HUES48 (cell line): Measurements from ENCODE around the gene ZDHHC1.

Experiments
- H3K27ac ChIP-seq: one replicate; pipeline ENCODE4 v1.7.0; 2013; ENCODE audit warnings: low read depth, low read length, inconsistent platforms
- H3K27me3 ChIP-seq: 2 replicates; pipeline ENCODE4 v1.6.1; 2013; ENCODE audit warnings: mild to moderate bottlenecking, low read length; ENCODE audit not compliant: control insufficient read depth, insufficient read depth
- H3K36me3 ChIP-seq: 2 replicates; pipeline ENCODE4 v1.6.1; 2013; ENCODE audit warnings: low read length; ENCODE audit not compliant: control insufficient read depth, insufficient read depth
- H3K4me1 ChIP-seq: 2 replicates; pipeline ENCODE4 v1.6.1; 2013; ENCODE audit warnings: mild to moderate bottlenecking, low read length; ENCODE audit not compliant: control insufficient read depth, insufficient read depth
- H3K4me3 ChIP-seq: 2 replicates; pipeline ENCODE4 v1.5.1; 2013; ENCODE audit warnings: mild to moderate bottlenecking, low read depth, low read length
- H3K9ac ChIP-seq: 2 replicates; pipeline ENCODE4 v1.6.1; 2013; ENCODE audit warnings: mild to moderate bottlenecking, low read depth, low read length, moderate library complexity
- H3K9me3 ChIP-seq: 2 replicates; pipeline ENCODE4 v1.6.1; 2013; ENCODE audit warnings: low read length; ENCODE audit not compliant: control insufficient read depth, insufficient read depth

Gene ZDHHC1

GRCh38 chr16:67349172-67349571 is 67.1 kb downstream of the ZDHHC1 start:
- Histone ChIP-seq H3K36me3 (no peaks in the 10 kb centered on the region), H3K27ac (no peak overlapping the region), H3K9me3 (no peaks in the 10 kb centered on the region), H3K4me1 (no peaks in the 10 kb centered on the region), H3K4me3 (no peak overlapping the region), H3K27me3 (no peaks in the 10 kb centered on the region; the same call in 1 of the 2 replicates), H3K9ac (no peak overlapping the region)

DNA sequence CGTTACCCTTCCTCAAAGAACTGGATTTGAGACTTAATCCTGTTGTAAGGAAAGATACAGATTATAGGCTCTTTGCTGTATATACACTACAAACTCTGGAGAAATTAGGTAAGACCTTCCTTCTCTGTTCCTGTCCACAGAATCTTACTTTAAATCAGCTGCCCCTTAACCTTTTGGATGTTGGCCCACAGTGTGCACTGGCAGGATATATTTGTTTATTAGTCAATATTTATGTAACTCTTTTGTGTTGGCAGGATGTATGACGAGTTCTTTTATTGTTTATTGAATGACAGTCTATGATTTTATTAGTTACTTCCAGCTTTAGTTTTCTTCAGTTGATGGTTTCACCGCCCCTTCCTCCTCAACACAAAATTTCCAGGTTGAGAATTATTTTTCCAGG is 69.9 kb downstream of the ZDHHC1 start:
- H3K9me3 ChIP-seq, result no peaks in the 10 kb centered on the region

DNA sequence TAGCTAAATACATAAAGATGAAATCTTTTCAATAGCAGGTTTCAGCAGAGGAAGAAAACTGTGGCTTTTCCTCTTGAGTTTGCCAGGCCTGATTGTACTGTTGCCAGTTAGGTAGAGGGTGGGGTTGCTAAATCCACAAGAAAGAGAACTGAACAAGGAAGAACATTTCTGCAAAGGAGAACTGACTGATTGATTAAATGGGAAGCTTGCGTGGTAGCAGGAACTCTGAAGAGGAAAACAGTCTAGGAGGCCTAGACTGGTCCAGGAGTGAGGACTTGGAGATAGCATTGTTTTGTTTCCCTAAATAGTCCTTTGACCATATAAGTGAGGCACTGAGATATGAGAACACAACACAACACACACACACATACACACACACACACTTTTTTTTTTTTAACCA is 70.9 kb downstream of the ZDHHC1 start:
- Histone ChIP-seq H3K4me3 (no peak overlapping the region), H3K27ac (no peak overlapping the region), H3K4me1 (no peaks in the 10 kb centered on the region), H3K27me3 (no peaks in the 10 kb centered on the region; the same call in 1 of the 2 replicates), H3K36me3 (no peaks in the 10 kb centered on the region), H3K9me3 (no peaks in the 10 kb centered on the region), H3K9ac (no peak overlapping the region)

More for the DNA sequence above, 69.9 kb downstream of the ZDHHC1 start:
- no peaks in the 10 kb centered on the region for H3K36me3 ChIP-seq
- H3K27me3 ChIP-seq, result no peaks in the 10 kb centered on the region; the same call in 1 of the 2 replicates
- no peak overlapping the region for H3K27ac ChIP-seq
- no peak overlapping the region for H3K4me3 ChIP-seq
- H3K9ac ChIP-seq, result no peak overlapping the region
- no peaks in the 10 kb centered on the region for H3K4me1 ChIP-seq
